ENCODE measurements around the gene C8G. TPM values are rescaled to one million over a fixed set of nuclear protein-coding genes. Genes with fewer than 3 reads are reported as not detected.

The C8G gene
- total and polyA plus RNA-seq, 9 of the 15 experiments (the other 6 are each of a cell fraction or from before 2014, with no cell fraction given), result 0.35 to 5.9 (median 2.7) TPM; not detected in 2

DNA sequence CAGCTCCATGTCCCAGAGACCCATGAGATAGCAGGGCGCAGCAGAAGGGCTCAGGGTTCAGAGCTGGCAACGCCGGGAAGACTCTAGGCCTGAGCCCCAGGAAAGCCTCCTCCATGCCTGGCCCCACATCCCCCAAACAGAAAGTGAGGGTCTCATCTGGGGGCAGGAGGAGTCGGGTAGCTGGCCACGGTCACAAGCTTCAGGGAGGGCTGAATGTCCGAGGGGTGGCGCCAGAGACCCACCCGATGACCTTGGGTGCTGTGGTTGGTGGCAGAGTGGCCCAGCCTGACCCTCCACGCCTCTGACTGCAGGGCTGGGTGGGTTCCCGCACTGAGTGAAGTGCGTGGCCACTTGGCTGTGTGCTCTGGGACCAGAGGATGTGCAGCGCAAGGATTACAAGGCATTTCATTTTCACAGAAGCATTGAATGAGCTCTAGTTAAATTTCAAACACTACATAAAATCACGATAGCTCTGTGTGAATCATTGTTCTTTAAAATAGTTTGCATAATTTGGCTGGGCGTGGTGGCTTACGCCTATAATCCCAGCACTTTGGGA lies 3.0 kb downstream of the C8G start (continued):
- TF ChIP-seq CTCF (IDR thresholded peaks at IDR 0.05 in 2 of 3, conservative IDR thresholded peaks at IDR 0.05 in 1 of 3; ENCODE audit: insufficient read depth in 2 of 3, low read depth in 1 of 3, low read length in 3 of 3) (peak; percentile 85 to 86 (median 85)), SMAD1 (IDR thresholded peaks at IDR 0.05; ENCODE audit: low read depth, low read length, partially characterized antibody) (peak; percentile 34), MTA3 (IDR thresholded peaks at IDR 0.05; ENCODE audit: borderline replicate concordance) (peak; percentile 60; the same call in 1 of the 2 replicates), DEAF1 (CRISPR knock-in tag; IDR thresholded peaks at IDR 0.05) (0 out of 2 replicates have a peak, but pooled peaks have one; percentile 34), HCFC1 (IDR thresholded peaks at IDR 0.05; ENCODE audit: low read depth, low read length) (0 out of 2 replicates have a peak, but pooled peaks have one; percentile 26), ZBTB33 (CRISPR knock-in tag; IDR thresholded peaks at IDR 0.05) (peak; percentile 73; the same call in 1 of the 2 replicates), TCF15 (CRISPR knock-in tag; IDR thresholded peaks at IDR 0.05) (no peak), JUND (IDR thresholded peaks at IDR 0.05; ENCODE audit: borderline replicate concordance, low read depth, low read length) (0 out of 2 replicates have a peak, but pooled peaks have one; percentile 7), JUND (tag; IDR thresholded peaks at IDR 0.05; ENCODE audit: borderline replicate concordance, low read depth, low read length) (no peak; the same call in 2 of the 3 replicates), TEAD1 (CRISPR knock-in tag; IDR thresholded peaks at IDR 0.05) (peak in 1 of 2 experiments; percentile 63; a peak in 1 of 4 replicates), SMC3 (conservative IDR thresholded peaks at IDR 0.05; ENCODE audit: insufficient read depth, low read depth, low read length) (peak; percentile 88)
- TF ChIP-seq, protein P1, sequence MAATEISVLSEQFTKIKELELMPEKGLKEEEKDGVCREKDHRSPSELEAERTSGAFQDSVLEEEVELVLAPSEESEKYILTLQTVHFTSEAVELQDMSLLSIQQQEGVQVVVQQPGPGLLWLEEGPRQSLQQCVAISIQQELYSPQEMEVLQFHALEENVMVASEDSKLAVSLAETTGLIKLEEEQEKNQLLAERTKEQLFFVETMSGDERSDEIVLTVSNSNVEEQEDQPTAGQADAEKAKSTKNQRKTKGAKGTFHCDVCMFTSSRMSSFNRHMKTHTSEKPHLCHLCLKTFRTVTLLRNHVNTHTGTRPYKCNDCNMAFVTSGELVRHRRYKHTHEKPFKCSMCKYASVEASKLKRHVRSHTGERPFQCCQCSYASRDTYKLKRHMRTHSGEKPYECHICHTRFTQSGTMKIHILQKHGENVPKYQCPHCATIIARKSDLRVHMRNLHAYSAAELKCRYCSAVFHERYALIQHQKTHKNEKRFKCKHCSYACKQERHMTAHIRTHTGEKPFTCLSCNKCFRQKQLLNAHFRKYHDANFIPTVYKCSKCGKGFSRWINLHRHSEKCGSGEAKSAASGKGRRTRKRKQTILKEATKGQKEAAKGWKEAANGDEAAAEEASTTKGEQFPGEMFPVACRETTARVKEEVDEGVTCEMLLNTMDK (IDR thresholded peaks at IDR 0.05; ENCODE audit: borderline replicate concordance, insufficient read depth, low read depth, low read length, poor library complexity, severe bottlenecking), result peak; percentile 31
- TF ChIP-seq, protein P2, sequence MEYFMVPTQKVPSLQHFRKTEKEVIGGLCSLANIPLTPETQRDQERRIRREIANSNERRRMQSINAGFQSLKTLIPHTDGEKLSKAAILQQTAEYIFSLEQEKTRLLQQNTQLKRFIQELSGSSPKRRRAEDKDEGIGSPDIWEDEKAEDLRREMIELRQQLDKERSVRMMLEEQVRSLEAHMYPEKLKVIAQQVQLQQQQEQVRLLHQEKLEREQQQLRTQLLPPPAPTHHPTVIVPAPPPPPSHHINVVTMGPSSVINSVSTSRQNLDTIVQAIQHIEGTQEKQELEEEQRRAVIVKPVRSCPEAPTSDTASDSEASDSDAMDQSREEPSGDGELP (CRISPR knock-in tag; IDR thresholded peaks at IDR 0.05; ENCODE audit: borderline replicate concordance), result peak; percentile 33; the same call in 1 of the 2 replicates
- TF ChIP-seq, protein P3, sequence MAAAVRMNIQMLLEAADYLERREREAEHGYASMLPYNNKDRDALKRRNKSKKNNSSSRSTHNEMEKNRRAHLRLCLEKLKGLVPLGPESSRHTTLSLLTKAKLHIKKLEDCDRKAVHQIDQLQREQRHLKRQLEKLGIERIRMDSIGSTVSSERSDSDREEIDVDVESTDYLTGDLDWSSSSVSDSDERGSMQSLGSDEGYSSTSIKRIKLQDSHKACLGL (CRISPR knock-in tag; IDR thresholded peaks at IDR 0.05; ENCODE audit: borderline replicate concordance, poor library complexity, severe bottlenecking), result no peak
- TF ChIP-seq, protein P4, sequence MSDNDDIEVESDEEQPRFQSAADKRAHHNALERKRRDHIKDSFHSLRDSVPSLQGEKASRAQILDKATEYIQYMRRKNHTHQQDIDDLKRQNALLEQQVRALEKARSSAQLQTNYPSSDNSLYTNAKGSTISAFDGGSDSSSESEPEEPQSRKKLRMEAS (CRISPR knock-in tag; IDR thresholded peaks at IDR 0.05), result peak; percentile 36; the same call in 1 of the 2 replicates
